Measurements from ENCODE around the gene AZGP1.

- TF ChIP-seq CTCF (IDR thresholded peaks at IDR 0.05; ENCODE audit: low read length) (no peak), EZH2 (IDR thresholded peaks at IDR 0.05; ENCODE audit: borderline replicate concordance, low read length) (no peak)
Measured at GRCh38 chr7:100013328-100013676, 37.5 kb upstream of the AZGP1 start.
